ENCODE results near the gene MOB3A. TPM values are rescaled to one million over a fixed set of nuclear protein-coding genes. Genes with fewer than 3 reads are reported as not detected.

Gene MOB3A
- total and polyA plus RNA-seq, 9 of the 15 experiments (the other 6 are each of a cell fraction or from before 2014, with no cell fraction given), result 1.1 to 24.1 (median 6.0) TPM

- Histone ChIP-seq H3K27me3 (ENCODE audit: control insufficient read depth in 2 of 2, insufficient read depth in 2 of 2, low read length in 2 of 2) (no peaks in the 10 kb centered on the region), H3K4me1 (replicated peaks in 1 of 2; ENCODE audit: control insufficient read depth in 2 of 2, insufficient read depth in 2 of 2, low read length in 2 of 2) (peaks cover 0 to 21% of the 10 kb centered on the region in 2 experiments; a peak in 2 of 5 replicates), H3K36me3 (ENCODE audit: control insufficient read depth, insufficient read depth, low read length) (peaks cover 50% of the 10 kb centered on the region; the same call in 2 of the 3 replicates), H3K4me2 (ENCODE audit: insufficient read depth, low read length) (no peak overlapping the region), H3K9me1 (ENCODE audit: control insufficient read depth, insufficient read depth, low read length) (no peaks in the 10 kb centered on the region), H3K4me3 (no peak overlapping the region), H3K79me2 (ENCODE audit: control insufficient read depth, insufficient read depth, low read length) (no peaks in the 10 kb centered on the region; the same call in 2 of the 3 replicates), H3K9me3 (replicated peaks; ENCODE audit: control insufficient read depth, insufficient read depth, low read depth, low read length) (no peaks in the 10 kb centered on the region; the same call in 1 of the 2 replicates), H2AFZ (ENCODE audit: low read depth, low read length) (no peak overlapping the region), H4K20me1 (replicated peaks; ENCODE audit: control insufficient read depth, insufficient read depth, low read length) (no peaks in the 10 kb centered on the region), H3K27ac (ENCODE audit: extremely low read depth, low read depth, low read length) (no peak overlapping the region), H3K9ac (ENCODE audit: insufficient read depth in 1 of 2, low read depth in 2 of 2, low read length in 2 of 2) (no peak overlapping the region)
- FAIRE-seq, result no peak
- WGBS (ENCODE audit: insufficient coverage, low coverage, missing lambda C conversion rate), result 95% methylated on average over 6 of the region's 7 CpGs
- intact Hi-C loops (cut with micrococcal nuclease) (no loop called here), in situ Hi-C loops (cut with MboI) (no loop called here)
- TF ChIP-seq ZBTB17 (CRISPR knock-in tag; IDR thresholded peaks at IDR 0.05) (no peak), PHTF2 (CRISPR knock-in tag; IDR thresholded peaks at IDR 0.05) (no peak), RFX5 (IDR thresholded peaks at IDR 0.05; ENCODE audit: low read depth, low read length) (no peak), ZNF655 (CRISPR knock-in tag; IDR thresholded peaks at IDR 0.05) (no peak), STAT6 (CRISPR knock-in tag; IDR thresholded peaks at IDR 0.05) (no peak), PHF20 (IDR thresholded peaks at IDR 0.05; ENCODE audit: partially characterized antibody) (no peak), BCL6 (CRISPR knock-in tag; IDR thresholded peaks at IDR 0.05) (no peak), KLF6 (CRISPR knock-in tag; IDR thresholded peaks at IDR 0.05; ENCODE audit: borderline replicate concordance) (no peak), ZNF77 (CRISPR knock-in tag; IDR thresholded peaks at IDR 0.05) (no peak), HDGF (IDR thresholded peaks at IDR 0.05) (no peak), HES1 (IDR thresholded peaks at IDR 0.05; ENCODE audit: low read depth) (no peak), SP1 (CRISPR knock-in tag; IDR thresholded peaks at IDR 0.05) (no peak), EP400 (IDR thresholded peaks at IDR 0.05) (no peak), CCNT2 (IDR thresholded peaks at IDR 0.05; ENCODE audit: borderline replicate concordance, extremely low read depth, insufficient read length, low read depth, low read length) (no peak), ZNF146 (CRISPR knock-in tag; IDR thresholded peaks at IDR 0.05; ENCODE audit: unreplicated experiment) (no peak), SIX5 (IDR thresholded peaks at IDR 0.05; ENCODE audit: borderline replicate concordance in 1 of 2, insufficient read depth in 1 of 2, low read depth in 1 of 2, low read length in 2 of 2) (no peak), HIVEP1 (CRISPR knock-in tag; IDR thresholded peaks at IDR 0.05) (no peak), ZHX1 (conservative IDR thresholded peaks at IDR 0.05; ENCODE audit: low read length) (no peak)
- no TSS peak for BruUV-seq (replicated peaks)
- CTCF ChIA-PET (ENCODE audit: low intra/inter-chr PET ratio), result no interaction called here
- POLR2A ChIA-PET, result interaction anchor here (0.7 kb wide), 1 partner anchor 18 kb away, joined by 3 read pairs; no protein-coding TSS in a partner anchor
- ATAC-seq, result no peak
- no peak for DNase-seq (ENCODE audit: extremely low read depth in 1 of 4, low spot score in 3 of 4)
These were observed 18.7 kb downstream of the MOB3A start for GRCh38 chr19:2077398-2077797.

Data from K562 (cell line).